B cell (primary cell): ENCODE measurements around the gene KCNE1. TPM values are rescaled to one million over a fixed set of nuclear protein-coding genes. Genes with fewer than 3 reads are reported as not detected.
"Not testable (repeated sequence)": the region's sequence is repeated elsewhere in the genome, so short reads cannot be mapped to it uniquely, and the experiment has no call there.

Source experiments
- ATAC-seq: fragments of 200-7000 bp; cut with Tn5 transposase; one replicate; pipeline ENCODE4 v1.10.0; 2021; ENCODE audit warnings: low read depth, mild to moderate bottlenecking, moderate number of reproducible peaks, moderate library complexity
- CTCF ChIA-PET: fragments of 350-600 bp; sonication (Branson Sonifier 250); formaldehyde crosslinking; loops from one replicate; lab custom pipeline; 2021; ENCODE audit warnings: antibody characterized with exemption, inconsistent platforms; lab: Charles Lee
- POLR2A ChIA-PET: fragments of 350-600 bp; sonication (Branson Sonifier 250); formaldehyde crosslinking; loops from one replicate; lab custom pipeline; 2021; ENCODE audit warnings: antibody characterized with exemption; lab: Charles Lee
- DNase-seq: peaks from one replicate; pipeline ENCODE4 v3.0.0; 2013
- H2AFZ ChIP-seq: 2 replicates; pipeline ENCODE4 v1.6.1; 2012; ENCODE audit warnings: mild to moderate bottlenecking, low read depth, low read length; ENCODE audit not compliant: insufficient read depth, poor library complexity, severe bottlenecking
- H3K27ac ChIP-seq, 2 donors: 1 replicate in 1 of 2; 2 replicates in 1 of 2; pipeline ENCODE4 v1.5.1; 2012 to 2013; ENCODE audit warnings: low read length in 2 of 2, mild to moderate bottlenecking in 2 of 2, moderate library complexity in 1 of 2
- H3K27me3 ChIP-seq, 4 experiments: fragments of 200-600 bp in 1 of 4; sonication (generic) in 1 of 4; replicated peaks in 1 of 4; 1 replicate in 2 of 4; 2 replicates in 2 of 4; pipeline versions ENCODE4 v1.6.1 to v1.7.0; 2013 to 2016; ENCODE audit warnings: low read length in 3 of 4, mild to moderate bottlenecking in 2 of 4, mixed read lengths in 1 of 4, moderate library complexity in 1 of 4; ENCODE audit not compliant: insufficient read depth in 4 of 4, control insufficient read depth in 3 of 4; ENCODE audit errors: control extremely low read depth in 1 of 4
- H3K36me3 ChIP-seq, 2 experiments: replicated peaks in 1 of 2; 1 replicate in 1 of 2; 2 replicates in 1 of 2; pipeline versions ENCODE4 v1.6.1 to v1.7.1; 2013; ENCODE audit warnings: low read length in 1 of 2; ENCODE audit not compliant: insufficient read depth in 2 of 2, control insufficient read depth in 1 of 2; ENCODE audit errors: control extremely low read depth in 1 of 2, extremely low read depth in 1 of 2
- H3K4me1 ChIP-seq, 2 donors: fragments of 200-600 bp in 1 of 2; sonication (generic) in 1 of 2; 1 replicate in 1 of 2; 2 replicates in 1 of 2; pipeline versions ENCODE4 v1.5.1 to v1.6.1; 2013 to 2017; ENCODE audit warnings: low read length in 2 of 2; ENCODE audit not compliant: control insufficient read depth in 2 of 2, insufficient read depth in 2 of 2
- H3K4me2 ChIP-seq: replicated peaks from 2 replicates; pipeline ENCODE3; 2012; ENCODE audit warnings: mild to moderate bottlenecking, low read depth, low read length; ENCODE audit not compliant: poor library complexity, severe bottlenecking
- H3K4me3 ChIP-seq, 5 experiments: fragments of 200-600 bp in 1 of 5; sonication (generic) in 1 of 5; 1 replicate in 3 of 5; 2 replicates in 2 of 5; pipeline versions ENCODE4 v1.5.1 to v1.7.0; 2011 to 2016; ENCODE audit warnings: low read length in 4 of 5, mild to moderate bottlenecking in 4 of 5, low read depth in 2 of 5, control low read depth in 1 of 5, moderate library complexity in 1 of 5; ENCODE audit not compliant: insufficient read depth in 1 of 5; ENCODE audit errors: control extremely low read depth in 1 of 5, extremely low read depth in 1 of 5
- H3K79me2 ChIP-seq: fragments of 200-600 bp; sonication (generic); one replicate; pipeline ENCODE4 v1.6.0; 2016; ENCODE audit warnings: low read length; ENCODE audit not compliant: control insufficient read depth, insufficient read depth
- H3K9ac ChIP-seq: fragments of 200-600 bp; sonication (generic); 2 replicates; pipeline ENCODE4 v1.6.1; 2017; ENCODE audit warnings: mild to moderate bottlenecking, low read length, moderate library complexity
- H3K9me3 ChIP-seq, 3 donors: one replicate each; pipeline versions ENCODE4 v1.6.1 to v1.7.1; 2013; ENCODE audit warnings: low read length in 2 of 3; ENCODE audit not compliant: control insufficient read depth in 2 of 3, insufficient read depth in 1 of 3; ENCODE audit errors: control extremely low read depth in 1 of 3
- H4K20me1 ChIP-seq: 2 replicates; pipeline ENCODE4 v1.6.0; 2012; ENCODE audit warnings: mild to moderate bottlenecking, low read length; ENCODE audit not compliant: insufficient read depth, control insufficient read depth, poor library complexity, severe bottlenecking
- H3K27ac Mint-ChIP-seq: one replicate; pipeline ENCODE4 v1.8.0; 2021; ENCODE audit warnings: mixed read lengths
- H3K27me3 Mint-ChIP-seq: one replicate; pipeline ENCODE4 v1.8.0; 2021; ENCODE audit warnings: mixed read lengths
- H3K4me1 Mint-ChIP-seq: one replicate; pipeline ENCODE4 v1.8.0; 2021; ENCODE audit warnings: mixed read lengths
- H3K4me3 Mint-ChIP-seq: one replicate; pipeline ENCODE4 v1.8.0; 2021; ENCODE audit warnings: mixed read lengths
- H3K9me3 Mint-ChIP-seq: one replicate; pipeline ENCODE4 v1.8.0; 2022; ENCODE audit warnings: mixed read lengths; ENCODE audit not compliant: insufficient read depth
- WGBS: methylation state at CpG from one replicate; pipeline ENCODE4 v1.1.5; 2013; ENCODE audit warnings: missing lambda C conversion rate; ENCODE audit not compliant: insufficient coverage; 5-methylcytosine and 5-hydroxymethylcytosine counted together
- intact Hi-C: fragments of 100-400 bp; cut with micrococcal nuclease; formaldehyde crosslinking; loops from one replicate; pipeline ENCODE4 v1.10.0; 2022
- polyA plus RNA-seq: library from polyadenylated mRNA; depleted of rRNA; stranded (reverse); fragments of >200 nt; gene quantifications from 2 replicates; pipeline ENCODE4 v1.2.3, GENCODE V29; 2012
- total RNA-seq, 2 donors: library from RNA; stranded (reverse); fragments of 120-200 nt in 1 of 2; gene quantifications; 1 replicate in 1 of 2; 2 replicates in 1 of 2; pipeline versions ENCODE4 v1.2.3 to v1.2.4, GENCODE V29; 2013 to 2022

KCNE1 gene
- total and polyA plus RNA-seq, 2 donors (not counting 1 experiment from before 2014, with no cell fraction given): 0.10 to 0.17 TPM

GRCh38 chr21:34456180-34456579 lies 55.8 kb downstream of the KCNE1 start:
- H3K27ac Mint-ChIP-seq, H3K4me3 ChIP-seq, H2AFZ ChIP-seq, H3K4me1 Mint-ChIP-seq, intact Hi-C loops, POLR2A ChIA-PET, H3K36me3 ChIP-seq, H3K9me3 ChIP-seq, ATAC-seq, H3K4me2 ChIP-seq, H3K27me3 Mint-ChIP-seq, CTCF ChIA-PET, H3K4me1 ChIP-seq, H3K79me2 ChIP-seq, H3K27me3 ChIP-seq, H4K20me1 ChIP-seq, DNase-seq, H3K4me3 Mint-ChIP-seq, H3K9ac ChIP-seq, H3K27ac ChIP-seq, H3K9me3 Mint-ChIP-seq: not testable (repeated sequence)
- WGBS: no CpG with 5 or more reads among the region's 6 CpGs

- DNase-seq, CTCF ChIA-PET, H3K27me3 ChIP-seq, H3K4me2 ChIP-seq, H3K4me3 ChIP-seq, ATAC-seq, H3K36me3 ChIP-seq, H3K4me1 Mint-ChIP-seq, H3K9ac ChIP-seq, intact Hi-C loops, H3K9me3 Mint-ChIP-seq, H3K4me3 Mint-ChIP-seq, H3K4me1 ChIP-seq, H3K27ac Mint-ChIP-seq, H2AFZ ChIP-seq, H3K27ac ChIP-seq, POLR2A ChIA-PET, H3K27me3 Mint-ChIP-seq, H3K79me2 ChIP-seq, H4K20me1 ChIP-seq, H3K9me3 ChIP-seq: not testable (repeated sequence)
- WGBS: no CpG with 5 or more reads among the region's 10 CpGs
These were observed 56.4 kb downstream of the KCNE1 start for GRCh38 chr21:34455628-34456027.

DNA sequence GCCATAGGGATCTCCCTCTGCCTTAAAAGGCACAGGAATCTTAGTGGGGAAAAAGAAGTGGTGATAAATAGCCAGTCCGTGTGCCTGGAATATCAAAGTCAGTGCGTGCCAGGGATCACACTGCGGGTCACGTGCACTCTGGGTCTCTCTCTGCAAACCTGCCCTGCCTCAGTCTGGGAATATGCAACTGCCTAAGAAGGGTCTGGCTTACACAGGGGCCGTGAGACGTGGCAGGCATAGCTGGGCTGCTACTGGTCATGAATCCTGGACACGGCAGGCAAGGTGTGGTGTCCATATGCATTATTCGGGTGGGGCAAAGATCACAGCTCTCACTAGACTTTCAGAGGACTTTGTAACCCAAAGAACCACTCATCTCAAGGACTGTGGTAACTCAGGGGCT lies 65.0 kb downstream of the KCNE1 start:
- H3K79me2 ChIP-seq, H2AFZ ChIP-seq, ATAC-seq, H3K4me3 ChIP-seq, H3K27ac ChIP-seq, H3K4me2 ChIP-seq, H3K9me3 ChIP-seq, POLR2A ChIA-PET, H3K27me3 Mint-ChIP-seq, DNase-seq, H3K9me3 Mint-ChIP-seq, H3K27ac Mint-ChIP-seq, CTCF ChIA-PET, H3K4me1 Mint-ChIP-seq, H4K20me1 ChIP-seq, H3K36me3 ChIP-seq, H3K27me3 ChIP-seq, H3K4me1 ChIP-seq, H3K4me3 Mint-ChIP-seq, H3K9ac ChIP-seq, intact Hi-C loops: not testable (repeated sequence)
- WGBS: no CpG with 5 or more reads among the region's 8 CpGs

DNA sequence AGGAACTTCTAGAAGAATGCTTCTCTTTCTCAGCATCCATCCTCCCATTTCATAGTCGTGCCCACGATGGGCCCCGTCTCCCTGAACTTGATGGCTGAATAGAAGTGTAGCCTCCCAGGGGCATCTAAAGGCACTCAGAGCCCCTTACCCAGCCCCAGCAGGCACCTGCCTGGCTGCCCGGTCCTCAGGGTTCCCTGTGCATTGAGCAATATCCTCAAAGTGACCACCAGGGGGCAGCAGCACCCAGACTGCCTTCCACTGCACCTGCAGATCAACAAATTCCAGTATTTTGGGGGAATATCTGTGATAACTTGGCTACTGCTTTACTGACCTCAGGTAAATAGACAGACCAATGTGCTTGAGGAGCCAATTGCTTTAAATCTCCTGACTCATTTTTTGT lies 68.5 kb downstream of the KCNE1 start:
- H3K36me3 ChIP-seq, H3K9me3 Mint-ChIP-seq, H3K27me3 Mint-ChIP-seq, H3K27ac Mint-ChIP-seq, H3K4me2 ChIP-seq, H3K9me3 ChIP-seq, H3K27ac ChIP-seq, intact Hi-C loops, DNase-seq, ATAC-seq, H3K4me3 Mint-ChIP-seq, H3K4me3 ChIP-seq, H3K4me1 Mint-ChIP-seq, H3K27me3 ChIP-seq, H2AFZ ChIP-seq, H3K9ac ChIP-seq, H3K4me1 ChIP-seq, CTCF ChIA-PET, POLR2A ChIA-PET, H4K20me1 ChIP-seq, H3K79me2 ChIP-seq: not testable (repeated sequence)
- no CpG with 5 or more reads among the region's 4 CpGs for WGBS
